HEK293T (cell line): ENCODE measurements around the gene PDILT.

Experiments
- CTCF ChIA-PET: fragments of 350-600 bp; formaldehyde crosslinking; extraction: SDS; loops from one replicate; lab custom pipeline; 2021; ENCODE audit warnings: antibody characterized with exemption, inconsistent platforms; lab: Yijun Ruan, JAX
- POLR2A ChIA-PET: fragments of 350-600 bp; formaldehyde crosslinking; extraction: SDS; loops from one replicate; lab custom pipeline; 2020; ENCODE audit warnings: antibody characterized with exemption, inconsistent platforms; lab: Yijun Ruan, JAX
- DNase-seq: peaks from one replicate; pipeline ENCODE4 v3.0.0; 2012; ENCODE audit warnings: mixed read lengths; ENCODE audit errors: extremely low spot score
- ARNT ChIP-seq: fragments of 450-650 bp; IDR thresholded peaks from 2 replicates; pipeline ENCODE4 v1.6.1; 2017; ENCODE audit warnings: mild to moderate bottlenecking
- BHLHE40 ChIP-seq: fragments of 450-650 bp; IDR thresholded peaks from 2 replicates; pipeline ENCODE4 v1.6.1; 2016; ENCODE audit warnings: mild to moderate bottlenecking, moderate library complexity, borderline replicate concordance
- CTBP1 ChIP-seq: fragments of 450-650 bp; IDR thresholded peaks from 2 replicates; pipeline ENCODE4 v1.6.1; 2016; ENCODE audit warnings: borderline replicate concordance
- ELF4 ChIP-seq: fragments of 450-650 bp; IDR thresholded peaks from 2 replicates; pipeline ENCODE4 v1.6.1; 2017; ENCODE audit warnings: antibody characterized with exemption
- FOXA1 ChIP-seq: fragments of 450-650 bp; IDR thresholded peaks from 2 replicates; pipeline ENCODE4 v1.6.1; 2016; ENCODE audit warnings: mild to moderate bottlenecking
- FOXK2 ChIP-seq: fragments of 450-650 bp; IDR thresholded peaks from 2 replicates; pipeline ENCODE4 v1.6.1; 2016; ENCODE audit warnings: mild to moderate bottlenecking
- FOXM1 ChIP-seq: fragments of 450-650 bp; IDR thresholded peaks from 2 replicates; pipeline ENCODE4 v1.6.1; 2017; ENCODE audit warnings: mild to moderate bottlenecking, borderline replicate concordance
- HDGF ChIP-seq: fragments of 450-650 bp; IDR thresholded peaks from 2 replicates; pipeline ENCODE4 v1.6.1; 2017; ENCODE audit warnings: antibody characterized with exemption, borderline replicate concordance
- L3MBTL2 ChIP-seq: fragments of 450-650 bp; conservative IDR thresholded peaks from 2 replicates; pipeline ENCODE4 v1.6.1; 2016; ENCODE audit warnings: mild to moderate bottlenecking
- LEF1 ChIP-seq: fragments of 450-650 bp; IDR thresholded peaks from 2 replicates; pipeline ENCODE4 v1.6.1; 2017; ENCODE audit warnings: mild to moderate bottlenecking, borderline replicate concordance
- NFRKB ChIP-seq: fragments of 450-650 bp; IDR thresholded peaks from 2 replicates; pipeline ENCODE4 v1.6.1; 2016; ENCODE audit warnings: mild to moderate bottlenecking, moderate library complexity
- SP1 ChIP-seq: fragments of 450-650 bp; IDR thresholded peaks from 2 replicates; pipeline ENCODE4 v1.6.1; 2017
- SUZ12 ChIP-seq: fragments of 450-650 bp; IDR thresholded peaks from 2 replicates; pipeline ENCODE4 v1.6.1; 2016; ENCODE audit warnings: mild to moderate bottlenecking
- TARDBP ChIP-seq: fragments of 450-650 bp; IDR thresholded peaks from 2 replicates; pipeline ENCODE4 v1.6.1; 2016
- ZNF384 ChIP-seq: fragments of 450-650 bp; IDR thresholded peaks from 2 replicates; pipeline ENCODE4 v1.6.1; 2016
- TF ChIP-seq, protein P1 (sequence below): fragments of 450-650 bp; IDR thresholded peaks from 2 replicates; pipeline ENCODE4 v1.6.1; 2016

PDILT gene

DNA sequence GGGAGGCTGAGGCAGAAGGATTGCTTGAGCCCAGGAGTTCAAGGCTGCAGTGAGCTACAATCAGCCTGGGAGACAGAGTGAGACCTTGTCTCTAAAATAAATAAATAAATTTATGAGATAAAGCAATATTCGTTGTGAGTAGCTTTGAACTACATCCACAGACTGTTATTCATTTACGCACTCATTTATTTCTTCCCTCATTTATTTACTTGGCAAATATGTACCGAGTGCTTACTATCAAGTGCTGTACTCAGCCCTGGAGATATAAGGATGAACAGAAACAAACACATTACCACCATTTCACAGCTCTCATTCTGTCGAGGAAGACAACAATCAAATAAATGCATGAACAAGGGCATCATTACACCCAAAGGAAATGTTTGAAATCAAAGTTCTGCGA lies 27.4 kb downstream of the PDILT start:
- DNase-seq, result no peak
- CTCF ChIA-PET, result interaction anchor here (1.8 kb wide), 1 partner anchor 8 kb away, joined by 14 read pairs; no protein-coding TSS in a partner anchor
- no peak for TF ChIP-seq FOXA1
- no peak for TF ChIP-seq HDGF
- no peak for TF ChIP-seq BHLHE40
- TF ChIP-seq, protein P1, sequence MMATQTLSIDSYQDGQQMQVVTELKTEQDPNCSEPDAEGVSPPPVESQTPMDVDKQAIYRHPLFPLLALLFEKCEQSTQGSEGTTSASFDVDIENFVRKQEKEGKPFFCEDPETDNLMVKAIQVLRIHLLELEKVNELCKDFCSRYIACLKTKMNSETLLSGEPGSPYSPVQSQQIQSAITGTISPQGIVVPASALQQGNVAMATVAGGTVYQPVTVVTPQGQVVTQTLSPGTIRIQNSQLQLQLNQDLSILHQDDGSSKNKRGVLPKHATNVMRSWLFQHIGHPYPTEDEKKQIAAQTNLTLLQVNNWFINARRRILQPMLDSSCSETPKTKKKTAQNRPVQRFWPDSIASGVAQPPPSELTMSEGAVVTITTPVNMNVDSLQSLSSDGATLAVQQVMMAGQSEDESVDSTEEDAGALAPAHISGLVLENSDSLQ, result no peak
- no peak for TF ChIP-seq TARDBP
- no peak for TF ChIP-seq FOXK2
- POLR2A ChIA-PET, result no interaction called here

DNA sequence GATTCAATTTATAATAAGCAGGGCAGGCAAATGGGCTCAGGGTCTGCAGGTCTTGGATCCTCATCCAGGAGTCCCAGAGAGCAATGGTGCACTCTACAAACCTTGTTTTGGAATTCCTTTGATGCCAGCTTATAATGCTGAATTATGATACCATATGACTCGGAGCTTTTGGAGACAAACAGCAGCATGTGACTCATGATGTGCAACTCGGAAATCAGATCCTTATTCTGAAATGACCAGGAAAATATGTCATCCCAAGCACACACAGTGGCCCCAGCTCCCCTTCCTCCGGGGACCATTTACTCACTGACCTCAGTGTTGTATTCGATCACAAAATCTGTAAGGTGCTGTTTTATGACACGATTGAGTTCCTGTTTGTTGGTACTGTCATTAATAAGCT lies 31.8 kb downstream of the PDILT start:
- ChIA-PET CTCF (no interaction called here), POLR2A (no interaction called here)
- no peak for DNase-seq
- TF ChIP-seq NFRKB (no peak), SUZ12 (no peak), ARNT (no peak), SP1 (no peak), LEF1 (no peak), HDGF (no peak), L3MBTL2 (no peak), FOXA1 (no peak), TARDBP (no peak), BHLHE40 (no peak), CTBP1 (no peak), FOXM1 (no peak), FOXK2 (no peak)
- TF ChIP-seq, protein P1, result no peak

DNA sequence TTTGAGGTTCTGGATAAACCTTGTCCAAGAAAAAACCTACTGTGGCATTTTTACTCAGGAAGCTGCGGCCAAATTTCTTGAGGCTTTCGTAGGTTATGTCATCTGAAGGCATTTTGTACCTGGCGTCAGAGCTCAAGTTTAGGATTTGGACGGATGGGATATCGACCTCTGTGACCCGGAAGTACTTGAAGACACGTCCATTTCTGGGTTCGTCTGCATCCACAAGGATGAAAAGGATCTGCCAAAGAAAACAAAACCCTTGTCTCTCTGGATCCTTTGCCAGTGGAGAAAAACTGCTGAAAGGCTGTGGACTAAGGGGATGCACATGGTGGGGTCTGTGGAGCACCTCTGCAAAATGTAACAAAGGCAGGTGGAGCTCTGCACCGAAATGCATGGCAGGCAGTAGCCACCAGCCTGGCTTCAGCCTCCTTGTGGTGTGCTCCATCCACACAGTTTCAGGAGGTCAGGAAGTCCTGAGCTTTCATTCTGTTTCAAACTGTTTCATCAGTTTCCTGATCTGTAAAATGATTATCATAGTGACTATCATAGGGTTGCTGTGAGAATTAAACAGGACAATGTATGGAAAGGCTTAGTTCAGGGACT lies 35.0 kb downstream of the PDILT start:
- no peak for DNase-seq
- ChIA-PET CTCF (interaction anchor here (0.7 to 1.1 kb wide), 2 partner anchors 16 to 663 kb away, joined by 3 to 5 read pairs; no protein-coding TSS in a partner anchor), POLR2A (no interaction called here)
- no peak for TF ChIP-seq ARNT
- no peak for TF ChIP-seq LEF1
- TF ChIP-seq SUZ12, result no peak
- no peak for TF ChIP-seq FOXK2
- TF ChIP-seq CTBP1, result no peak
- no peak for TF ChIP-seq BHLHE40
- TF ChIP-seq L3MBTL2, result no peak
- no peak for TF ChIP-seq HDGF
- no peak for TF ChIP-seq SP1
- TF ChIP-seq ELF4, result no peak
- TF ChIP-seq TARDBP, result no peak
- no peak for TF ChIP-seq NFRKB
- no peak for TF ChIP-seq ZNF384
- TF ChIP-seq, protein P1, result no peak
- TF ChIP-seq FOXA1, result no peak
- no peak for TF ChIP-seq FOXM1

DNA sequence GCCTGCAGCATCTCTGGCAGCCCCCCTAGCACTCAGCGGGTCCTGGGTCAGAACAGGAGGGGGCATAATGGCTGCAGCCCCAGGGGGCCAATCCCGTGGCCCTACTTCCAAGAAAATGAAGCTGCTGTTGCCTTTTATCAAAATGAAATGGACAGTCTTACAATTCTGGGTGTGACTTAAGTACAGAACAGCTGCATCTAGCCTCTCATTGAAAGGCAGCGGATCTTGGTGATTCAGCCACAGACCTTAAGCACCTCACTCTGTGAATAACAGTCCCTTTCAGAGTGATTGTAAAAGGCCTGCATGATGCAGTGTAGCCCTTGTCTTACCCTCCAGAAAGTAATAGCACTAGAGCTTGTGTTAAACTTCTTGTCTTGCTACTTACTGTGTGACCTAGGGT lies 40.5 kb downstream of the PDILT start:
- TF ChIP-seq FOXM1, result no peak
- TF ChIP-seq FOXK2, result no peak
- no peak for TF ChIP-seq TARDBP
- TF ChIP-seq FOXA1, result no peak
- ChIA-PET POLR2A (no interaction called here), CTCF (no interaction called here)
- DNase-seq, result no peak

DNA sequence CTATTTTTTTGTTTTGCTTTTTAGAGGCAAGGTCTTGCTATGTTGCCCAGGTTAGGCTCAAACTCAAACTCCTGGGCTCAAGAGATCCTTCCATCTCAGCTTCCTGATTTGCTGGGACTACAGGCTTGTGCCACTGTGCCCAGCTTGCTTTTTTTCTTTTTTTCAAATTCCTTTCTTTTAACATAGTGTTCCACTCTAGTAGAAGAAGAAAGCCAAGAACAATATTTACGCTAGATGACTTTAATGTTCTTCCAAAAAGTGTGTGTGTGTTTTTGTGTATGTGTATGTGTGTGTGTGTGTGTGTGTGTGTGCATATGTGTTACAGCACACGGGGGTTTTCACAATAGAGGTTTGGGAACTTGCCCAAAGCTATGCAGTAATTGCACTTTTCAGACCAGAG lies 41.3 kb downstream of the PDILT start:
- ChIA-PET POLR2A (no interaction called here), CTCF (no interaction called here)
- TF ChIP-seq NFRKB, result no peak
- no peak for DNase-seq

DNA sequence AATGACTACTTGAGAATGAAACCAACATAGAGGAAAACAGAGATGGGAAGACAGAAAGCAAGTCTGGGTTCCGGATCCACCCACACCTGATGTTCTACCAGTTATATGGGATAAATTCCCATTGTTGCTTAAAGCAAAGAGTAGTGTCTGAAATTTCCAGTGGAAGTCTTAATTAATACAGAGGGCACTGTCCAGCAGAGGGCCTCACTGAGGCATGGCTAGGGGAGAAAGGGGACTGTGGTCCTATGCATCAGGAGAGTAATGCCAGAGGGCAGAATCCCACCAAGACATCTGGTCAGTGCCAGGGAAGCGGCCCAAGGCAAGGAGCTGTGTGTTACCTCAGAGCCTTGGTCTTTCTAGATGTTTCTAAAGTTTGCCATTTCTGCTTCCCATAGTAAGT lies 44.5 kb downstream of the PDILT start:
- ChIA-PET CTCF (interaction anchor here (1.2 to 1.6 kb wide), 2 partner anchors 26 to 453 kb away, joined by 5 to 7 read pairs; no protein-coding TSS in a partner anchor), POLR2A (interaction anchor here (1.3 kb wide), 1 partner anchor 26 kb away, joined by 3 read pairs; no protein-coding TSS in a partner anchor)
- peak; percentile 32 for DNase-seq
- TF ChIP-seq L3MBTL2 (no peak), HDGF (no peak), LEF1 (no peak), ELF4 (no peak), ARNT (no peak), NFRKB (no peak), BHLHE40 (no peak), FOXM1 (no peak), TARDBP (no peak), ZNF384 (no peak), CTBP1 (no peak), SUZ12 (no peak)
- TF ChIP-seq, protein P1, result no peak
